Measurements from ENCODE around the gene GINS3.

- TF ChIP-seq CTCF (IDR thresholded peaks at IDR 0.05) (no peak), POLR2A (IDR thresholded peaks at IDR 0.05) (no peak)
Measured at GRCh38 chr16:58411736-58412614, 19.7 kb downstream of the GINS3 start.
